ENCODE data around the gene ARGFX.

- TF ChIP-seq CTCF (IDR thresholded peaks at IDR 0.05; ENCODE audit: insufficient read depth, low read length) = no peak
- TF ChIP-seq, protein P1, sequence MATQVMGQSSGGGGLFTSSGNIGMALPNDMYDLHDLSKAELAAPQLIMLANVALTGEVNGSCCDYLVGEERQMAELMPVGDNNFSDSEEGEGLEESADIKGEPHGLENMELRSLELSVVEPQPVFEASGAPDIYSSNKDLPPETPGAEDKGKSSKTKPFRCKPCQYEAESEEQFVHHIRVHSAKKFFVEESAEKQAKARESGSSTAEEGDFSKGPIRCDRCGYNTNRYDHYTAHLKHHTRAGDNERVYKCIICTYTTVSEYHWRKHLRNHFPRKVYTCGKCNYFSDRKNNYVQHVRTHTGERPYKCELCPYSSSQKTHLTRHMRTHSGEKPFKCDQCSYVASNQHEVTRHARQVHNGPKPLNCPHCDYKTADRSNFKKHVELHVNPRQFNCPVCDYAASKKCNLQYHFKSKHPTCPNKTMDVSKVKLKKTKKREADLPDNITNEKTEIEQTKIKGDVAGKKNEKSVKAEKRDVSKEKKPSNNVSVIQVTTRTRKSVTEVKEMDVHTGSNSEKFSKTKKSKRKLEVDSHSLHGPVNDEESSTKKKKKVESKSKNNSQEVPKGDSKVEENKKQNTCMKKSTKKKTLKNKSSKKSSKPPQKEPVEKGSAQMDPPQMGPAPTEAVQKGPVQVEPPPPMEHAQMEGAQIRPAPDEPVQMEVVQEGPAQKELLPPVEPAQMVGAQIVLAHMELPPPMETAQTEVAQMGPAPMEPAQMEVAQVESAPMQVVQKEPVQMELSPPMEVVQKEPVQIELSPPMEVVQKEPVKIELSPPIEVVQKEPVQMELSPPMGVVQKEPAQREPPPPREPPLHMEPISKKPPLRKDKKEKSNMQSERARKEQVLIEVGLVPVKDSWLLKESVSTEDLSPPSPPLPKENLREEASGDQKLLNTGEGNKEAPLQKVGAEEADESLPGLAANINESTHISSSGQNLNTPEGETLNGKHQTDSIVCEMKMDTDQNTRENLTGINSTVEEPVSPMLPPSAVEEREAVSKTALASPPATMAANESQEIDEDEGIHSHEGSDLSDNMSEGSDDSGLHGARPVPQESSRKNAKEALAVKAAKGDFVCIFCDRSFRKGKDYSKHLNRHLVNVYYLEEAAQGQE (IDR thresholded peaks at IDR 0.05; ENCODE audit: insufficient replicate concordance, low read depth) = no peak
Observed at GRCh38 chr3:121529308-121529707, 38.4 kb upstream of the ARGFX start.
